MV-4-11 (cell line): Measurements from ENCODE around the gene PISD.
A peak's percentile ranks its signal among the peaks of the same experiment; 100 is the strongest.
"Not testable (repeated sequence)": the region's sequence is repeated elsewhere in the genome, so short reads cannot be mapped to it uniquely, and the experiment has no call there.

Experiments
- DNase-seq: peaks from one replicate; lab custom pipeline; 2025; lab: John Stamatoyannopoulos, UW

PISD gene

GRCh38 chr22:31607696-31608095 lies 54.3 kb downstream of the PISD start:
- DNase-seq = no peak

GRCh38 chr22:31605851-31606585 lies 56.0 kb downstream of the PISD start:
- no peak for DNase-seq

GRCh38 chr22:31604746-31605705 lies 57.0 kb downstream of the PISD start:
- DNase-seq = no peak

GRCh38 chr22:31604137-31604705 lies 57.8 kb downstream of the PISD start:
- no peak for DNase-seq

- DNase-seq = no peak
Observed at GRCh38 chr22:31603574-31603973, 58.4 kb downstream of the PISD start.

GRCh38 chr22:31603081-31603525 lies 58.9 kb downstream of the PISD start:
- no peak for DNase-seq

- DNase-seq = no peak
Observed at GRCh38 chr22:31602259-31602952, 59.6 kb downstream of the PISD start.

GRCh38 chr22:31595271-31595670 lies 66.7 kb downstream of the PISD start:
- DNase-seq = no peak

GRCh38 chr22:31590161-31590560 lies 71.9 kb downstream of the PISD start:
- DNase-seq = not testable (repeated sequence)

- DNase-seq = no peak
Observed at GRCh38 chr22:31588970-31589675, 72.9 kb downstream of the PISD start.

GRCh38 chr22:31586137-31586920 lies 75.7 kb downstream of the PISD start:
- DNase-seq = no peak

- DNase-seq = peak; percentile 41
Observed at GRCh38 chr22:31585161-31585859, 76.7 kb downstream of the PISD start.

GRCh38 chr22:31584804-31585160 lies 77.2 kb downstream of the PISD start:
- no peak for DNase-seq

GRCh38 chr22:31583861-31584485 lies 78.0 kb downstream of the PISD start:
- no peak for DNase-seq

- DNase-seq = no peak
Observed at GRCh38 chr22:31579835-31580242, 82.2 kb downstream of the PISD start.

GRCh38 chr22:31578171-31578570 lies 83.8 kb downstream of the PISD start:
- DNase-seq = no peak

- DNase-seq = no peak
Observed at GRCh38 chr22:31577711-31578110, 84.3 kb downstream of the PISD start.

- no peak for DNase-seq
Observed at GRCh38 chr22:31575190-31575589, 86.8 kb downstream of the PISD start.

- no peak for DNase-seq
Observed at GRCh38 chr22:31574055-31574670, 87.9 kb downstream of the PISD start.
